PFSK-1 (cell line): Measurements from ENCODE around the gene ARL8B.

Experiments
- POLR2AphosphoS5 ChIP-seq: IDR thresholded peaks from 2 replicates; pipeline ENCODE4 v1.6.1; 2012; ENCODE audit warnings: low read depth, mild to moderate bottlenecking, control low read depth, low read length, moderate library complexity
- REST ChIP-seq, 2 experiments: IDR thresholded peaks; 2 replicates each; pipeline versions ENCODE4 v1.6.1 to v1.8.0; 2011 to 2012; ENCODE audit warnings: low read depth in 2 of 2, low read length in 2 of 2, control low read depth in 1 of 2, inconsistent platforms in 1 of 2, mild to moderate bottlenecking in 1 of 2, moderate library complexity in 1 of 2; ENCODE audit not compliant: insufficient read depth in 1 of 2
- SIN3A ChIP-seq: IDR thresholded peaks from 2 replicates; pipeline ENCODE4 v1.6.1; 2012; ENCODE audit warnings: mild to moderate bottlenecking, low read length, moderate library complexity, borderline replicate concordance; ENCODE audit not compliant: insufficient read depth
- TAF1 ChIP-seq: IDR thresholded peaks from 2 replicates; pipeline ENCODE4 v1.6.1; 2012; ENCODE audit warnings: low read length, control low read depth, borderline replicate concordance; ENCODE audit not compliant: insufficient read depth

- no peak for TF ChIP-seq POLR2AphosphoS5
- no peak for TF ChIP-seq SIN3A
- TF ChIP-seq TAF1, result no peak
- no peak for TF ChIP-seq REST (IDR thresholded peaks at IDR 0.05; ENCODE audit: insufficient read depth in 1 of 2, low read depth in 2 of 2, low read length in 2 of 2)
Measured at GRCh38 chr3:5087209-5087608, 34.9 kb upstream of the ARL8B start.
